ENCODE measurements around the gene FOXE3.

DNA sequence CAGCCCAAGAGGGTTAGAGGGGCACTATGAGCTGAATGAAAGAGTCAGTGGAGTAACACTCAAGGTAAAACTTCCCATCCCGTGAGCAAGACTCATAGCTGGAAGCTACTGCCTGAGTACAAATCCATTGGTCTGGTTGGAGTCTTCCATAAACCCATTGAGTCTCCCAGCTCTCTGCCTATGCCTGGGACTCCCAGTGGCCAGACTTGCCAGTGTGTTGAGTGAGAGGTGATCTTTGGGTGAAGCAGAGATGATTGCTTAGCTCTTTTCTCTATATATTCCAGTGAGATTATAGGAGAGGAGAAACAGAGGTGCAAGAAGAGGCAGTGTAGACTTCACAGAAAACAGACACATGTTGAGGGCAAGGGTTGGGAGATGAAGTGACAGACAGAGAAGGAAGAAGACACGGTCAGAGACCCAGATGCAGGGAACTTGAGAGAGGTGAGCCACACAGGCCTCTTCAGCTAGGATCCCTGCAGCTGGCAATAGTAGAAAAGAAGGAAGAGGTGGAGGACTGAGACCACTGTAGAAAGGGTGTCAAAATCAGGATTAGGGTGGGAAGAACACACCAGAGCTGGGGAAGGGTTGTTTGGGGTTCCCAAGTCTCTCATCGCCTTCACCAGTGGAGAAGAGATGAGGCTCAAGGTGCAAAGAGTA lies 25.5 kb downstream of the FOXE3 start:
- TF ChIP-seq POLR2AphosphoS5 (IDR thresholded peaks at IDR 0.05) (no peak), POLR2A (IDR thresholded peaks at IDR 0.05; ENCODE audit: low read depth) (no peak)
- TF ChIP-seq, protein P1, sequence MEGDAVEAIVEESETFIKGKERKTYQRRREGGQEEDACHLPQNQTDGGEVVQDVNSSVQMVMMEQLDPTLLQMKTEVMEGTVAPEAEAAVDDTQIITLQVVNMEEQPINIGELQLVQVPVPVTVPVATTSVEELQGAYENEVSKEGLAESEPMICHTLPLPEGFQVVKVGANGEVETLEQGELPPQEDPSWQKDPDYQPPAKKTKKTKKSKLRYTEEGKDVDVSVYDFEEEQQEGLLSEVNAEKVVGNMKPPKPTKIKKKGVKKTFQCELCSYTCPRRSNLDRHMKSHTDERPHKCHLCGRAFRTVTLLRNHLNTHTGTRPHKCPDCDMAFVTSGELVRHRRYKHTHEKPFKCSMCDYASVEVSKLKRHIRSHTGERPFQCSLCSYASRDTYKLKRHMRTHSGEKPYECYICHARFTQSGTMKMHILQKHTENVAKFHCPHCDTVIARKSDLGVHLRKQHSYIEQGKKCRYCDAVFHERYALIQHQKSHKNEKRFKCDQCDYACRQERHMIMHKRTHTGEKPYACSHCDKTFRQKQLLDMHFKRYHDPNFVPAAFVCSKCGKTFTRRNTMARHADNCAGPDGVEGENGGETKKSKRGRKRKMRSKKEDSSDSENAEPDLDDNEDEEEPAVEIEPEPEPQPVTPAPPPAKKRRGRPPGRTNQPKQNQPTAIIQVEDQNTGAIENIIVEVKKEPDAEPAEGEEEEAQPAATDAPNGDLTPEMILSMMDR (IDR thresholded peaks at IDR 0.05), result no peak

All from esophagus muscularis mucosa (tissue), 3 donors.